Measurements from ENCODE around the gene APLNR.
A peak's percentile ranks its signal among the peaks of the same experiment; 100 is the strongest.

Gene APLNR

DNA sequence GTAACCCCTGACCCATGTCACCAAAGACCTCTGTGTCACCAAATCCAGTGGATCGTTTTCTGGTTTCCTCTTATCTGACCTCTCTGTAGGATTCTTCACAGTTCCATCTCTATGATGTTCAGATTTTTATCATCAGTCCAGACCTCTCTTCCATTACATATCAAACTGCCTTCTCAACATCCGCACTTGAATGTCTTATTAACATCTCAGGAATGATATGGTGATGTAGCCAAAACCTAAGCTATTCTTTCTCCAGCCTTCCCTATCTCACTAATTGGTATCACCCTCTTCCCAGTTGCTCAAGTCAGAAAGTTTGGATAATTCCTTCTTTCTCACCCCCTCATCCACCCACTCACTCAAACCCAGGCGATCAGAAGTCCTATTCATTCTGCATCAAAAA, 13.4 kb downstream of the APLNR start:
- Histone ChIP-seq H3K27me3 (replicated peaks) (no peaks in the 10 kb centered on the region), H3K27ac (no peak overlapping the region), H3K4me3 (ENCODE audit: low read depth, low read length) (no peak overlapping the region), H3K36me3 (replicated peaks) (no peaks in the 10 kb centered on the region)
- in situ Hi-C loops (cut with HindIII; ENCODE audit: low pct_ligation_motif_present, low sequenced_read_pairs): no loop called here
- TF ChIP-seq, protein P1, sequence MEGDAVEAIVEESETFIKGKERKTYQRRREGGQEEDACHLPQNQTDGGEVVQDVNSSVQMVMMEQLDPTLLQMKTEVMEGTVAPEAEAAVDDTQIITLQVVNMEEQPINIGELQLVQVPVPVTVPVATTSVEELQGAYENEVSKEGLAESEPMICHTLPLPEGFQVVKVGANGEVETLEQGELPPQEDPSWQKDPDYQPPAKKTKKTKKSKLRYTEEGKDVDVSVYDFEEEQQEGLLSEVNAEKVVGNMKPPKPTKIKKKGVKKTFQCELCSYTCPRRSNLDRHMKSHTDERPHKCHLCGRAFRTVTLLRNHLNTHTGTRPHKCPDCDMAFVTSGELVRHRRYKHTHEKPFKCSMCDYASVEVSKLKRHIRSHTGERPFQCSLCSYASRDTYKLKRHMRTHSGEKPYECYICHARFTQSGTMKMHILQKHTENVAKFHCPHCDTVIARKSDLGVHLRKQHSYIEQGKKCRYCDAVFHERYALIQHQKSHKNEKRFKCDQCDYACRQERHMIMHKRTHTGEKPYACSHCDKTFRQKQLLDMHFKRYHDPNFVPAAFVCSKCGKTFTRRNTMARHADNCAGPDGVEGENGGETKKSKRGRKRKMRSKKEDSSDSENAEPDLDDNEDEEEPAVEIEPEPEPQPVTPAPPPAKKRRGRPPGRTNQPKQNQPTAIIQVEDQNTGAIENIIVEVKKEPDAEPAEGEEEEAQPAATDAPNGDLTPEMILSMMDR (IDR thresholded peaks at IDR 0.05; ENCODE audit: low read depth, low read length, missing control alignments): no peak
- DNase-seq: no peak

DNA sequence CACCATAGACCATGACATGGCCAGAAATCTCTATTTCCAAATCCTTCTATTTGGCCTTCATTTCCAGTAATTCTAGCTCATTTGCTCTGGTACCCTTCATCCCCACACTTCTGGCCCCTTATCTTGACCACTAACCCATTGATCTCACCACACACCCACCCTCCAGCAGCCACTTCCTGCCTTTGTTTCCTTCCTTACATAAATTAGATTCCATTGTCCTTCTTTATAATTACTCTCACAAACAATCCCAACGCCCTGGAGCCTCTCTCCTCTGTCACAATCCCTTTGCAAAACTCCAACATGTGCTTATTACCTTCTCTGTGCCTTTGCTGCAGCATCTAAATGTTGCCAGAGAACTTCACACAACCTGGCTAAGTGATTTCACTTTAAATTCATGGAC, 14.8 kb downstream of the APLNR start:
- TF ChIP-seq, protein P1 (IDR thresholded peaks at IDR 0.05; ENCODE audit: low read depth, low read length, missing control alignments): no peak
- Histone ChIP-seq H3K36me3 (replicated peaks) (no peaks in the 10 kb centered on the region), H3K27me3 (replicated peaks) (no peaks in the 10 kb centered on the region), H3K27ac (no peak overlapping the region), H3K4me3 (ENCODE audit: low read depth, low read length) (no peak overlapping the region)
- in situ Hi-C loops (cut with HindIII; ENCODE audit: low pct_ligation_motif_present, low sequenced_read_pairs): no loop called here
- DNase-seq: no peak

DNA sequence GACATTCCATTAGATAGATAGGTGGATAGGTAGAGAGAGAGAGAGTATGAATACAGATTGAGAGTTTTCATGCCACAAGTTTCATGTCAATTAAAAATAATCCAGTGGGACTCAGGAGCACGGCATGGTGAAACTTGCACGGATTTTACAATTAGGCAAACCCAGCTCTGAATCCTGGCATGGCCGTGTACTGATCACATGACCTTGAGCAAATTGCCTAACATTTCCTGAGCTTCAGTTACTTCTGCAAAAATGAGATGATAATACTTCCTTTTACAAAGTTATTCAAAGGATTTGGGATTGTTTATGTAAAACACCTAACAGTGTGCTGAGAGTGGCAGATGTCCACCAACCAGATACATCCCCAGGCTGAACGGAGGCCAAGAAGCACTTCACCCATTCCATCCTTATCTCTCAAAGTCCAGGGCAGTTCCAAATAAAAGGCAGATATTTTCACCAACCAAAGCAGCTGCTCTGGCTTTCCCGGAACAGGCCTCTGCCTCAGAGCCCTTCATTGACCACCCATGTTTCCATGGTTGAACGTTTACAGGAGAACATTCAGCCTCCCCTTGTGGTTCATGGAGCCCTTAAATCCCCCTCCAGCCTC, 17.9 kb downstream of the APLNR start:
- no peak overlapping the region for H3K4me3 ChIP-seq (ENCODE audit: low read depth, low read length)
- DNase-seq: no peak
- H3K27me3 ChIP-seq (replicated peaks): no peaks in the 10 kb centered on the region
- TF ChIP-seq, protein P1 (IDR thresholded peaks at IDR 0.05; ENCODE audit: low read depth, low read length, missing control alignments): no peak
- in situ Hi-C loops (cut with HindIII; ENCODE audit: low pct_ligation_motif_present, low sequenced_read_pairs): no loop called here
- H3K36me3 ChIP-seq (replicated peaks): no peaks in the 10 kb centered on the region
- H3K27ac ChIP-seq: no peak overlapping the region

DNA sequence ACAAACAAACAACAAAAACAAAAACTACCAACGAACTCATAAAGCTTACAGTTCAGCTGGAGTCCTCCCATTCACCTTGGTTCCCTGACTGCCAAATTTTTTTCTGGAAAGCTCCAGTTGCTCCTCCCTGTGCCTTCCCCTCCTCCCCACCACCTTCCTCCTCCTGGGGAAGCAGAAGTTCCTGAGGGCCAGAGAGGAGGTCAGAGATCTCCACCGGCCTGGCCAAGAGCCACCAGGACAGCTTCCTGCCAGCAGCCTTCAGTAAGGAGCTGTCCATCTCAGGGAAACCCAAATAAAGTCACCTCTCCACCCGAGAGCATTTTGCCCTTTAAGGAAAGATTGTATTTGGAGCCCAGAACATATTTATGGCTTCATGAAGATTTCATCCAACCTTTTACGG, 20.0 kb downstream of the APLNR start:
- in situ Hi-C loops (cut with HindIII; ENCODE audit: low pct_ligation_motif_present, low sequenced_read_pairs): no loop called here
- Histone ChIP-seq H3K36me3 (replicated peaks) (no peaks in the 10 kb centered on the region), H3K27ac (no peak overlapping the region), H3K27me3 (replicated peaks) (no peaks in the 10 kb centered on the region), H3K4me3 (ENCODE audit: low read depth, low read length) (no peak overlapping the region)
- no peak for DNase-seq
- TF ChIP-seq, protein P1 (IDR thresholded peaks at IDR 0.05; ENCODE audit: low read depth, low read length, missing control alignments): no peak

DNA sequence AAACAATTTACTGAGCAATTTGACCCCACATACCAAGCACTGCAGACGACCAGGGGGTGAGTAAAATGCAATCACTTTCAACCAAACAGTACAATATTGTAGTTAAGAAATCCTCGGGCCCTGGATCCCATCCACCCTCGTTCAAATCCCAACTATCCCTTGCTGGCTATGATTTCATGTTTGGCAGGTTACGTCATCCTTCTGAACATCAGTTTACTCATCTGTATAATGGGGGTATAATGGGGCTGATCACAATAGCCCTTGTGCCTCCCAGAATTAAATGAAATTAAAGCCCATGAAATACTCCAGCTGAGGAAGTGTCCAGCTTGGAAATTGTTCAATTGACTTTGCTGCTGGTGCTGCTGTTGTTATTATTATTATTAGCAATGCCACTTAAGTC, 20.6 kb downstream of the APLNR start:
- H3K4me3 ChIP-seq (ENCODE audit: low read depth, low read length): no peak overlapping the region
- no peak overlapping the region for H3K27ac ChIP-seq
- no peaks in the 10 kb centered on the region for H3K36me3 ChIP-seq (replicated peaks)
- in situ Hi-C loops (cut with HindIII; ENCODE audit: low pct_ligation_motif_present, low sequenced_read_pairs): no loop called here
- TF ChIP-seq, protein P1 (IDR thresholded peaks at IDR 0.05; ENCODE audit: low read depth, low read length, missing control alignments): no peak
- no peaks in the 10 kb centered on the region for H3K27me3 ChIP-seq (replicated peaks)
- DNase-seq: no peak

DNA sequence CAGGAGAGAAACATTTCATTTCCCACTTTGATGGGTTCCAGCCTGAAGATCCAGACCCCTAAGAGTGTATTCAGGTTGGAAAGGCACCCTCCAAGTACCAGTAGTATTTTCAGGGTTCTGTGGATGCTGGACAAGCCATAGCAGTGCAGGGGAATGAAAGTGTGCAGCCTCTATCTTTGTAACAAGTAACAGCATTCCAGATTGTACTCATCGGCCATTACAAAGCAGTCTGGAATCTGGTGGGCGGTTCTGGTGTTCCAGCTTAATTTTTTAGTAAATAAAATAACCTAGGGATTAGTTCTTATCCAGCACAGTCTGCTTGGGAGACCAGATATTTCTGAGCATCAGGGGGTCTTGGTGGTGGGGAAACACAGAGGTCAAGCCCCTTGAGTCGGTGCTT, 22.6 kb downstream of the APLNR start:
- no peak overlapping the region for H3K4me3 ChIP-seq (ENCODE audit: low read depth, low read length)
- in situ Hi-C loops (cut with HindIII; ENCODE audit: low pct_ligation_motif_present, low sequenced_read_pairs): no loop called here
- TF ChIP-seq, protein P1 (IDR thresholded peaks at IDR 0.05; ENCODE audit: low read depth, low read length, missing control alignments): peak; percentile 14

More for the DNA sequence above, 22.6 kb downstream of the APLNR start:
- H3K27ac ChIP-seq: no peak overlapping the region
- no peaks in the 10 kb centered on the region for H3K36me3 ChIP-seq (replicated peaks)
- DNase-seq: peak; percentile 83
- H3K27me3 ChIP-seq (replicated peaks): no peaks in the 10 kb centered on the region

Measured in brain microvascular endothelial cell (primary cell).